Measurements from ENCODE around the gene SLC24A3. TPM values are rescaled to one million over a fixed set of nuclear protein-coding genes. Genes with fewer than 3 reads are reported as not detected.
A peak's percentile ranks its signal among the peaks of the same experiment; 100 is the strongest.
"Not testable (repeated sequence)": the region's sequence is repeated elsewhere in the genome, so short reads cannot be mapped to it uniquely, and the experiment has no call there.

Gene SLC24A3
- total RNA-seq, 1 experiment from 2014 or later = 9.6 TPM

DNA sequence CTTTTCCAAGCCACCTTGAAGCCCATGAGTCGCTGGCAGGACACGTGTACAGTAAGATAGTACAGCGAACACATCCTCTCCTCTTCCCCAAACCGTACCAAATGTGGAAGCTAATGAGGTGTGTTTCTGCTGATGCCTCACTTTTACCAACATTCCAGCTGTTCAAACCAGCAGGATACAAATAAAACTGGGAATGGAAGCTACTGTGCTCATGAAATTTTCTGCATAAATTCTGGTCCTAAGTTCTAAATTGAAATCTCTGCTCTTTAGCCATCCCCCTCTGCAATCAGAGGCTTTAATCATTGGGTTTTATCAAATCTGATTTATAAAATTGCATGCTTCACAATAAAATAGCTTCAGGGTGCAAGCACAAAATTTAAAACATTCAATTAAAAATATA, 463.8 kb downstream of the SLC24A3 start:
- no peak for DNase-seq (ENCODE audit: low read depth)

DNA sequence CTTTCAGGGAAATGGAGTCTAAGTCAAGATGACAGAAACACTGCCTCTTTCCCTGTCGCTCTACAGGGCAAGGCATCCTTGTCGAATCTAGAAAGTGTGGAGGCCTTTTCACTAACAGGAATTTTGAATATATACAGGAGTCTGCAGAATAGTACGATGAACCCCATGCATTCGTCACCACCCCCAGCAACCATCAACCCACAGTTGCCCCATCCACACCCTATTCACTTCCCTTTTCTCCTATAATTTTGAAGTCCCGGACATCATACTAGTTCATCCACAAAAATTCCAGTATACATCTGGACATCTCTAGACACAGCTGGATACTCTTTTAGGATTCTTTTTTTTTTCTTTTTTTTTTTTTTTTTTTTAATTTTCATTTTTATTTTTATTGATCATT, 464.9 kb downstream of the SLC24A3 start:
- no peak for DNase-seq (ENCODE audit: low read depth)

DNA sequence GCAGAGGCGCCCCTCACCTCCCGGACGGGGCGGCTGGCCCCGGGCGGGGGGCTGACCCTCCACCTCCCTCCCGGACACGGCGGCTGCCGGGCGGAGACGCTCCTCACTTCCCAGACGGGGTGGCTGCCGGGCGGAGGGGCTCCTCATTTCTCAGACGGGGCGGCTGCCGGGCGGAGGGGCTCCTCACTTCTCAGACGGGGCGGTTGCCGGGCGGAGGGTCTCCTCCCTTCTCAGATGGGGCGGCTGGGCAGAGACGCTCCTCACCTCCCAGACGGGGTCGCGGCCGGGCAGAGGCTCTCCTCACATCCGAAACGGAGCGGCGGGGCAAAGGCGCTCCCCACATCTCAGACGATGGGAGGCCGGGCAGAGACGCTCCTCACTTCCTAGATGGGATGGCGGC, 466.1 kb downstream of the SLC24A3 start:
- not testable (repeated sequence) for DNase-seq (ENCODE audit: low read depth)

DNA sequence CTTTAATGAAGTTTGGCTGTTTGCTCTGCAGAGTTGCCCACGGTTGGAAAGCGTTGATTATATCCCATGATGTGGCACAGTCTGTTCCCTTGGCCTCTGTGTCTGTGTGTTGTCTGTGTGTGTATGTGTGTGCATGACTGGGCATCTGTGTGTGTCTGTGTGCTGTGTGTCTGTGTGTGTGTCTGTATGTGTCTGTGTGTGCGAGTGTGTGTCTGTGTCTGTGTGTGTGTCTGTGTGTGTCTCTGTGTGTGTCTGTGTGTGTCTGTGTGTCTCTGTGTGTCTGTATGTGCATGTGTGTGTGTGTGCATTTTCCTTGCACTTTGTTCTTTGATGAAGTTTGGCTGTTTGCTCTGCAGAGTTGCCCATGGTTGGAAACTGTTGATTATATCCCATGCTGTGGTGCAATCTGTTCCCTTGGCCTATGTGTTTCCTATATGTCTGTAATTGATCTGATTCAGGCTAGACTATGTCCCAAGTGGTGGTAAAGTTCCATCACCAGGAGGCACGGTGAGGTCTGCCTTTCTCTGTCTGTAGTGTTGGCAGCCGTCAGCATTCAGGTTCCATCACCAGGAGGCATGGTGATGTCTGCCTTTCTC, 467.6 kb downstream of the SLC24A3 start:
- no peak for DNase-seq (ENCODE audit: low read depth)

DNA sequence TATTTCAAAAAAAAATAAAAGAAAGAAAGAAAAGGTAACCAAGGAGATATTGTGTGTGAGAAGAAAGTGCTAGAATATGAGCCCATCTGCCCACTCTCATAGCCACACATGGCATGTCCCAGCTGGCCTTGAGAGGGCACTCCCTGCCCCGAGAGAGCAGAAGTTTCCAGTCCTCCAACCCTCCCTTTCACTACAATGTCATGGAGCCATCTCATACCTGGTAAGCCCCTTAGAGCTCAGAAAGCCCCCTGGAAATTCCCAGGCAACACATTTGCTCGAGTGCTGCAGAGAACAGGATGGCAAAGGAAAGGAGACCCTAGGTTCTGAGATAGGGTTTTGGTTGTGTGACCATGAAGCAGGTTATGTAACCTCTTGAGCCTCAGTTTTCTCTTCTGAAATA, 469.8 kb downstream of the SLC24A3 start:
- DNase-seq (ENCODE audit: low read depth) = no peak

DNA sequence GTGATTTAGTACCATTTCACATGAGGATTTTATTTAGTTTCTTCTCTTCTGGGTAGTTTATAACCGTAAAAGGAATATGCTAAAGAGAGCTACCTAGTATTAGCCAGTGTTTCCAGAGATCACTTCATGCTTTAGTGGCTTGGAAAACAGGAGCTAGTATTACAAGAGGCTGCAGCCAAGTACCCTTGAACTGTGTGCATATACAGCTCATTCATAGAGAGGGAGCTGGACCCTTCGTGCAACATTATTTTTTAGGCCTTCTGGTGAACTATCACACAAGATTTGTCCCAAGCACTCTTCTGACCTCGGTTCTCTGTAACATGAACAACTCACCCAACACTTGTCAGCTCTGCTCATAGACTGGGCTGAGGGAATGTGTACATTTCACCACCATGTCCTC, 470.7 kb downstream of the SLC24A3 start:
- no peak for DNase-seq (ENCODE audit: low read depth)

DNA sequence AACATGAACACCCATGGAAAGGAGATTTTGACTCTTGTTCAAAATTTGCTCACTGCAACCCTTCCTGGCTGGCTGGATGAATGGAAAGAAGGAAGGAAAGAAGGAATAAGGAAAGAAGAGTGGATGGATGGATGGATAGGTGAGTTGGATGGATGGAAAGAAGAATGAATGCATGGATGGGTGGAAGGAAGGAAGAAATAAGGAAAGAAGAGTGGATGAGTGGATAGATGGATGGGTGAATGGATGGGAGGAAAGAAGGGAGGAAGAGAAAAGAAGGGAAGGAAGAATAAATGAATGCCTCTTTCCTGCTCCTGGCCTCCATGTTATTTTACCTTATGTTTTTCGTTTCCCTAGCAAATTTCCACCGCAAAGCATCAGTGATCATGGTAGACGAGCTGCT, 471.4 kb downstream of the SLC24A3 start:
- no peak for DNase-seq (ENCODE audit: low read depth)

DNA sequence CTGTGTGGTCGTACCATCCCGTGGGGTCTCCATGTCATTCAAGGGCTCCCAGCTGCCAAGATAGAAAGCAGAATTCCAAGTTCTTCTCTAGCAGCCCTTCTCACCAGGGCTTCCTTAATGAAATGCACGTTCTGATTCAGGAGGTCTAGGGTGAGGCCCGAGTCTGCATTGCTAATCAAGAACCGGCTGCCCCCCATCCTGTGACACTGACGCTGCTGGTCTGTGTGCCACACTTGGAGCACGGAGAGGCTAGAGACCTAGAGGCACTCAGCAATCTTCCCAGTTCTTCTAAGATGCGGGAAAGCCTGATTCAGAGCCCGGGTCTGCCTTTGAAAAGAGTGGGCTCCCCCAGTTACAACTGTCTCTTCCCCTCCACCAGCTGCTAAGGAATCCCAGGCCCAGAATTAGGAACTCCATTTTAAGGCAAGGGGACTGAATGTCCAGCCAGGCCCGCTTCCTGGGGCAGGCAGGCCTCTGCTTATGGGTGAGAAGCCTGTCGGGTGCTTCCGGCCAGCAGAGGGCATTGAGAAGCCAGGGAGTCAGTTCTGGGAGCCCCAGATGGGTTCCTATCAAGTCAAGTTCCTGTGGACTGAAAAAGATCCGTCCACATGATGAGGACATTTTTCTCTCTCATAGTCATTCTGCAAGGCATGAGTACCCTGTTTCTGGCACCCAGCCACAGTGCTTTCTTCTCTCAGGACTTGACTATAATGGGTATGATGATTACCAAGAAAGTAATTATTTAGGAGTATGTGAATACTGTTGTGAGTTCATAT, 475.8 kb downstream of the SLC24A3 start:
- DNase-seq (ENCODE audit: low read depth) = peak; percentile 93

DNA sequence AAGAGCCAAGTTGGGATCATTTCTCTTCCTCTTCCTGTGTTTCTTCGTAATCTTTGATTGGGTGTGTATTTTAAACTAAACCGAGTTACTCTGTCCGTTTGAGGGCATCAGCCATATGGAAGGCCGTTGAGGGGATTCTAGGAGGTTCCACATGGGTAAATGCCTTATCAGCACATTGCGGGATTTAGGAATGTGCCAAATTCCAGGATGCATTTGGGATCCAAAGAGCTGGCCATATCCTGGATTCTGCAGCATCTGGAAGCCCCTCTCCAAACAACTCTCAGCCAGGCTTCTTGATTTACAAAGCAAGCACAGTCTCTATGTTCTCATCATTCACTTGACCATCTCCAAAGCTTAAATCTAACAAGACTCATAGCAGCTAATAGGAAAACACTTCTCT, 478.0 kb downstream of the SLC24A3 start:
- peak; percentile 49 for DNase-seq (ENCODE audit: low read depth)

DNA sequence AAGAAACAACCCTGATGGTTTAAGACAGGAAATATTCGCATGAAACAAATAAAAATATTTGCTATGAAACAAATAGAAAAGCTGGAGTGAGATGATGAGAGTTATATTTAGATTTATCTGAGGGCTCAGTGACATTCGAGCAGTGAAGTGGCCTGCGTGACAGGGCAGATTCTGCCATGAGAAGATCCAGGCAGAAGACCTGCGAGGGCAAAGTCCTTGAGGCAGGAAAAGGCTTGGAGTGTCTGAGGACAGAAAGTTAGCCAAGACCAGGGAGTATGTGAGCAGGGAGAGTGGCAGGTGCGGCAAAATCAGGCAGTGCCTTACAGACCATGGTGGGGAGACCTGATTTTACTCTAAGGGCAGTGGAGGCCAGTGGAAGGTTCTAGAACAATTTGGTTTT, 478.7 kb downstream of the SLC24A3 start:
- DNase-seq (ENCODE audit: low read depth) = no peak

DNA sequence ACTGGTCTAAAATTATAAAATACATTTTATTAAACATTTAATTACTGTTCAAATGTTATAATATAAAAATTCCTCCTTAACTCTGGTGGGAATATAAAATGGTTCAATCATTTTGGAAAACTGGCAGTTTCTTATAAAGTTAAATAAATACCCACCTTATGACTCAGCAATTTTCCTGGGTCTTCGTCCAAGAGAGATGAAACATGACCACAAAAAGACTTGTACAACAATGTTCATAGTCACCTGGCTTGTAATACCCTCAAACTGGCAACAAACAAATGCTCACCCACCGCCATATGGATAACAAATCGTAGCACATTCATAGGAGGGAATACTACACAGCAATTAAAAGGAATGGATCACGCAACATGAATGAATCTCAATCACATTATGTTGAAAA, 479.7 kb downstream of the SLC24A3 start:
- DNase-seq (ENCODE audit: low read depth) = peak; percentile 67

DNA sequence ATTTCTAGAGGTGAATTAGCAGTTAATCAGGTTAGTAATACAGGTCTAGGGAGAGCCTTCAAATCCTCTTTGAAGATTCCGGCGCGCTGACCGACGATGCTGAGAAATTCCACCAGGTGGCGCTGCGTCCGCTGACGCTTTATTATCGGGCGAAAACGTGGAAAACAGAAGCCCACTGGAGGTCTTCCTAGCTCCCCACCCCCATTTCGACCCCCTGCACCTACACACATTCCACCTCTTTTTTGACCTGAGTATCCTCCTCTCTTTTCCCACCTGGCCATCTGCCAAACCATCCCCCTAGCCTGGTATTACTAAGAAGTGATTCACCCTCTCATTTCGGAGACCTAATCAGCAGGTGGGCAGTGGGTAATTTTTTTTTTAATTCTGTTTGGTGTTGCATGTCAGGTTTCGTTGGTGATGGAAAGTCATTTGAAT, 480.3 kb downstream of the SLC24A3 start:
- DNase-seq (ENCODE audit: low read depth) = peak; percentile 53

DNA sequence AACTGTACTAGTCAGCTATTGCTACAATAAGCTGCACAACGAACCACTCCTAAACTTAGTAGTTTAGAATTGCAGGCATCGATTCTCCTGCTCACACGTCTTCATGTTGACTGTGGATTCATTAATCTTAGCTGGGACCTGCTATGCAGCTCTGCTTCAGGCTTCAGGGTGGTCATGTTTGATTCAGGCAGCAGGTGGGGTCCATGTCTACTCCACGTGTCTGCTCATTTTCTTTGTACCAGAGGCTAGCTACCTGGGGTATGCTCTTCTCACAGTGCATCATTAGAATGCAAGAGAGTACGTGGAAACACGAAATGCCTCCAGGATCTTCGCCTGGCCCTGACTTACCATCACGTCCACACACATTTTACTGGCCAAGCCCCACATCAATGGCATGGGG, 481.1 kb downstream of the SLC24A3 start:
- no peak for DNase-seq (ENCODE audit: low read depth)

DNA sequence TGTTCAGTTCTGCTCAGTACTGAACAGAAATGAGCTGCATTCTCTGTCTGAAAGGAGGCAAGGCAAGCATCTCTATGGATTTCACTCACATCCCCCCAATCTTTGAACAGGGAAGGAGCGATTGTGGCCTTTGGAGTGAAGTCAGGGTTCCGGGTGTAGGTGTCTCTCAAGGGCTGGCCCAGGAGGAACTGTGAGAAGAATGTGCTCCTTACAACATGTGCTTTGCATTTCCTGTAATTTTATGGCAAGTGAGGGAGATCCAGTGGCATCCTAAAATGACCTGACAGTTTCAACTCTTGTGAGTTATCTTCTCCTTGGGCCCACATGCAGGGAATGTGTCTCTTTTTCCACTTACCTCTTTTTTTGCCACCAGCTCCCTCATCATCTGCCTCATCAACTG, 482.6 kb downstream of the SLC24A3 start:
- DNase-seq (ENCODE audit: low read depth) = peak; percentile 35

DNA sequence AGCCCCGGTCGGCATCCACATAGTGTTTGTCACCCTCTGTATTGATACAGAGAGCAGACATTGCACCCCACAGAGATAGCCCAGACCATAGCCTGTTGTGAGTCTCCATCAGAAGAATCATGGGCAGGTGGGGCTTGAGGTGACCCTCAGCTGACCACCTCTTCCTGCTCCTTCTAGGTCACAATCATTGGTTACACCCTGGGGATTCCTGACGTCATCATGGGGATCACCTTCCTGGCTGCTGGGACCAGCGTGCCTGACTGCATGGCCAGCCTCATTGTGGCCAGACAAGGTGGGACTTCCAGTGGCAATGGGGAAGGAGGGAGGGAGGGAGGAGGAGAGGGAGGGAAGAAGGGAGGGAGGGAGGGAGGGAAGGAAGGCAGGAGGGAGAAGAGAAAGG, 484.2 kb downstream of the SLC24A3 start:
- DNase-seq (ENCODE audit: low read depth) = no peak

DNA sequence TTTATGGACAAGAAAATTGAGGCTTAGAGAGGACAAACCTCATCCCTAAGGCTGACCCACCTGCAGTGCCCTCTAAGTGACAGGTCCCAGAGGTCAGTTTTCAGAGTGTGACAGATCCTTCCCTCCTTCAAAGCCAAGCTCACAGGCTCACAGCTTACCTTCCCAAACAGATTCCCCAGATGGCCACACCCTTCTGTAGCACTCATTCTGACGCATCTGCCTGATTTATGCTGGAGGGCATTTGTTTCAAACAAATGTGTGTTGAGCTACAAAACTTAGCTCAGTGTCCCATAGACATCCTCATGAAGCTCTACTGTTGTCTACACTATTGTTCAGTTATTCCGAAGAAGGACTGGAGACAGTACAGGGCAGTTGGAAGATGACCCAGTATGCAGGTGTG, 485.0 kb downstream of the SLC24A3 start:
- no peak for DNase-seq (ENCODE audit: low read depth)

DNA sequence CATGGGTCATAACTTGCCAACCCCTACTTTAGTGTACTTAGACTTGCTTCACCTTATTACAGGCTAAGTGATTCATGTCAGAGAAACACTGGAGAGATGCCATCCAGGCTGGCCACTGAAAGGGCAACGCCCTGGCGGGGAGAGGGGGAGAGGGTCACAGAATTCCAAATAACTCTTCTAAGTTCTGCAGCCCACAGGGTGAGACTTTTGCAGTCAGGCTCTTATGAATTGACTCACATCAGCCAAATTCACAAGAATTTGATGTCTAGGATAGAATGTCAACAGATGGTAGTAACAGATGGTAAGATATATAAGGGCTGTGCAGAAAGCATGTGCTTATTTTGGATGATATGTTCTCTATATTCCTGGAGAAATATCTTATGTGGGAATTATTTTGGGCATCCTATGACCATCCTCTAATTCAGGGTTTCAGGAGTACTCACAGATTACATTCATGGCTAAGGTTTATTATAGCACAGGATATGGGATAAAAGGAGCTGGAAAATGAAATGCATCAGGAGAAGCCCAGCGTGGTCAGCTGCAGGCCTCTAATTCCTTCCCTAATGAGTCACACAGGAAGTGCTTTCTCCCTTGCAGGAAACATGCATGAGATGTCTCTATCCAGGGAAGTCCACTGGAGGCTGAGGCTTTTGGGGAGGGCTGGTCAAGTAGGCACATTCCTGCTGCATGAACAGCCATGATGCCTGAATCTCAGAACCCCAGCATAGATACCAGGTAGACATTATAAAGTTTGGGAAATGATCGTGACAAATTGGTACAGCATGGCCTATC, 486.9 kb downstream of the SLC24A3 start:
- DNase-seq (ENCODE audit: low read depth) = peak; percentile 98

DNA sequence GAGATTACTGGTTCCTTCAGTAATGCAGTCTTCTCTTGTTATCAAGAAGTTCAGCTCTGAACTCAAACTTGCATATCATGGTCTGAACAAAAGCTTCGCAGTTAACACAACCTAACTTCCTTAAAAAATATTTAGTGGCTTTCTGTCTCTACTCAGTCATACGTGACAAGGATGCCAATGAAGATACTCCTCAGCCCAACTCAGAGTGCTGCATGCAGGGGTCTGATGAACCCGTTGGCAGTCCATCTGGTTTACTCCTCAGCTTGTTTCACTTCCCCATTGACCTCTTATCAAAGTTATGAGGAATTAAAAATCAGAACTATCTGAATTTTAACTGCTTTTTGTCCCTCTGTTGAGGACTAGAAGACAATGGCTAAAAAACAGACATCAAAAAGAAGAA, 489.0 kb downstream of the SLC24A3 start:
- no peak for DNase-seq (ENCODE audit: low read depth)

DNA sequence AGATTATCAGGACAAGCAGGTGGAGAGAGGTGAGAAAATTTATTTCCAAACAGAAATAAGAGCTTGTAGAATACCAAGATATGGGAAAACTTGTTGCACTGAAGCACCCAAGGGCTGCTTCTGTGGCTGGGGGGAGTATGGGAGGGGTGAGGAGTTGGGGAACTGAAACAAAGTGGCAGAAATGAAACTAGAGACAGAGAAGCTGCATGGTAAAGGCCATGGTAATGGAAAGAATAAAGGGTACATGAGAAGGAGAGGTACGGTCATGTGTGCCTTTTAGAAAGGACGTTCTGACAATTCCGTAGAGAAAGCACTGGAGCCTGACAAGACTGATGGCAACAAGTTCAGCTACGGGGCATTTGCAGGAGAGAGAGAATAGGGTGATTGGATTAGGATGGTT, 494.0 kb downstream of the SLC24A3 start:
- no peak for DNase-seq (ENCODE audit: low read depth)

DNA sequence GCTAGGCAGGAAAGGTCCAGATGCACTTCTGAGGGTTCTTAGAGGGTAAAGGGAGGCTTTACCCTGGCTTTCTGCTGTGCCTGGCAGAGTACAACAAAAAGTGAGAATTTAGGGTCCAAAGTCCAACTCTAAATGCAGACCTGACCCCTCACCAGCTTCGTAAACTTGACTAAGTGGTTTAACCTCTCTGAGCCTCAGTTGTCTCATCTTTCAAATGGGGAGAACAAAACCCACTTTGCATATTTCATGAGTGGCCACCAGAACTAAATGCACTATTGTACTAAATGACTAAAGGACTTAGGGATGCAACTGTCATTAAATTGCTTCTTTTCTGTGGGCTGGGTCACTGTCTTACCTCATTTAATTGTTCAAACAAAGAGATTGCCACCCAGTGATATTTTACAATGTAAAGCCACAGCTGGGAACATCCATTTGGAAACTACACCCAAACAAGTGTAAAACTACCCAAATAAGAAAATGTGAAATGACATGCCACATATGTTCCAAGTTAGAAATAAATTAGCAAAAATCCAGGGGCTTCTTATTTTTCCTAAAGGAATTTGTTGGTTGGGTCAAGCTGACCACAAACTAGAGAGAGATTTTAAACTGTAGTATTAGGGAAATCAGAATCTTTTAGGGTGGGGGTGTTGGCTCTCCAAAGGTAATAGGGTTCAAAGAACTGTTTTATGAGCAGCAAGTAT, 497.3 kb downstream of the SLC24A3 start:
- no peak for DNase-seq (ENCODE audit: low read depth)

DNA sequence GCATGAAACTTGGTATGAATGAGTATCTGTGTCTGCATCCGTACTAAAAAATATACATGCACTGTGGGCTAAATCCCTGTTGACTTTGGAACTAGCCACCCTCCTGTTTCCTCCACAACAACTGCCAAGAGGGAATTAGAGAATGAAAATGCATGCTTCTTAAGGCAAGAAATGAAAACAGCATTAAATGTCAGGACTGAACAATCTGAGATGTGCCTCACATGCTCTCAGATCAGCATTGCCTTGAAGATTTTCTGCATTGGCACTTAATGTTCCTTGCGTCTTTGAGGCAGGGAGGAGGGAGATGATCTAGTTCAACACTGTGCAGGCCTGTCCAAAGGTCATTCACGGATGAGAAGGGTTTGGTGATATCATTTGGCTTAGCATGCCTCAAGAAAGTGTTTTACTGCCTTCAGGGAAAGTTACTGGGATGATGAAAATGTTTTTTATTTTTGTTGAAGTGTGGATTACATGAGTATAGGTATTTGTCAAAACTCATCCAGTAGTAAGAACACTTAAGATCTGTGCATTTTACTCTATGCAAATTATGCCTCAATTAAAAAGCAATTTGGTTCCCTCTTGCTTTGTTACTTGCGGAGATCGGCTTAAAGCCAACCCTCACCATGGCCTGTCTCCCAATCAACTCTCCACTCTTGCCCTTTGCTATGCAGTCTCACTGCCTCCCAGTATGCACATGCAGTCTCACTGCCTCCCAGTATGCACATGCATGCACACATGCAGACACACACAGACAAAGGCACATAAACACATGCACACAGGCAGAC, 498.1 kb downstream of the SLC24A3 start:
- DNase-seq (ENCODE audit: low read depth) = no peak
